H1 (cell line): Measurements from ENCODE around the gene TNNC1. TPM values are rescaled to one million over a fixed set of nuclear protein-coding genes. Genes with fewer than 3 reads are reported as not detected.

Experiments
- CTCF ChIA-PET: fragments of 300-600 bp; sonication (Branson Sonifier 250); formaldehyde crosslinking; loops from one replicate; lab custom pipeline; 2021; ENCODE audit not compliant: partially characterized antibody; lab: Charles Lee
- POLR2A ChIA-PET: fragments of 300-600 bp; sonication (Branson Sonifier 250); formaldehyde crosslinking; loops from one replicate; lab custom pipeline; 2021; ENCODE audit warnings: inconsistent platforms; ENCODE audit not compliant: partially characterized antibody; lab: Charles Lee
- DNase-seq, 2 experiments: peaks; one replicate each; pipeline versions ENCODE4 v3.0.0 to v3.0.0-alpha.2; 2010 to 2022; ENCODE audit warnings: low spot score in 2 of 2, low read depth in 1 of 2, mixed read lengths in 1 of 2
- FAIRE-seq: peaks from 2 replicates; lab custom pipeline; 2011; peaks lifted over from hg19 to GRCh38; lab: Jason Lieb, UNC
- H2AFZ ChIP-seq: 2 replicates; pipeline ENCODE4 v1.8.1; 2012; ENCODE audit warnings: low read length, inconsistent platforms
- H2AK5ac ChIP-seq: 2 replicates; pipeline ENCODE4 v1.6.1; 2013; ENCODE audit warnings: low read depth, low read length
- H2BK120ac ChIP-seq: replicated peaks from 2 replicates; pipeline ENCODE3; 2013; ENCODE audit warnings: low read depth, low read length, inconsistent platforms
- H2BK12ac ChIP-seq: 2 replicates; pipeline ENCODE4 v1.6.1; 2013; ENCODE audit warnings: low read depth, low read length
- H2BK15ac ChIP-seq: 2 replicates; pipeline ENCODE4 v1.6.1; 2013; ENCODE audit warnings: low read length
- H2BK20ac ChIP-seq: 2 replicates; pipeline ENCODE4 v1.6.1; 2013; ENCODE audit warnings: low read length
- H2BK5ac ChIP-seq: 2 replicates; pipeline ENCODE4 v1.6.1; 2013; ENCODE audit warnings: low read depth, low read length
- H3K14ac ChIP-seq: 2 replicates; pipeline ENCODE4 v1.6.1; 2013; ENCODE audit warnings: inconsistent platforms; ENCODE audit not compliant: insufficient read length
- H3K18ac ChIP-seq: 2 replicates; pipeline ENCODE4 v1.6.1; 2013; ENCODE audit warnings: low read length; ENCODE audit errors: extremely low read depth
- H3K23ac ChIP-seq: 2 replicates; pipeline ENCODE4 v1.6.1; 2013; ENCODE audit warnings: inconsistent platforms; ENCODE audit not compliant: insufficient read length
- H3K23me2 ChIP-seq: 2 replicates; pipeline ENCODE4 v1.6.1; 2013; ENCODE audit warnings: low read depth, low read length
- H3K27ac ChIP-seq: 2 replicates; pipeline ENCODE4 v1.6.1; 2011; ENCODE audit warnings: low read depth, low read length, inconsistent platforms
- H3K27me3 ChIP-seq, 4 experiments: replicated peaks in 1 of 4; 1 replicate in 1 of 4; 2 replicates in 3 of 4; pipeline versions ENCODE4 v1.6.1 to v1.8.1; 2011 to 2013; ENCODE audit warnings: low read length in 3 of 4, mild to moderate bottlenecking in 3 of 4, inconsistent platforms in 2 of 4, mixed read lengths in 2 of 4, moderate library complexity in 1 of 4; ENCODE audit not compliant: control insufficient read depth in 3 of 4, insufficient read depth in 3 of 4; ENCODE audit errors: extremely low read depth in 1 of 4
- H3K36me3 ChIP-seq, 4 experiments: 2 replicates each; pipeline versions ENCODE4 v1.6.1 to v1.8.1; 2011 to 2013; ENCODE audit warnings: mild to moderate bottlenecking in 4 of 4, low read length in 3 of 4, moderate library complexity in 2 of 4, control low read depth in 1 of 4, inconsistent platforms in 1 of 4; ENCODE audit not compliant: insufficient read depth in 4 of 4, control insufficient read depth in 2 of 4
- H3K4ac ChIP-seq: replicated peaks from 2 replicates; pipeline ENCODE3; 2013; ENCODE audit warnings: low read length, low read depth, mixed read lengths, inconsistent platforms; ENCODE audit not compliant: insufficient read length
- H3K4me1 ChIP-seq, 4 experiments: replicated peaks in 1 of 4; 1 replicate in 1 of 4; 2 replicates in 3 of 4; pipeline versions ENCODE4 v1.6.1 to v1.8.1; 2011 to 2013; ENCODE audit warnings: low read length in 3 of 4, inconsistent platforms in 2 of 4, mixed read lengths in 1 of 4; ENCODE audit not compliant: insufficient read depth in 4 of 4, control insufficient read depth in 3 of 4
- H3K4me2 ChIP-seq, 2 experiments: 2 replicates each; pipeline versions ENCODE4 v1.6.1 to v1.8.1; 2011 to 2013; ENCODE audit warnings: low read depth in 2 of 2, low read length in 2 of 2, control low read depth in 1 of 2, inconsistent platforms in 1 of 2, mild to moderate bottlenecking in 1 of 2; ENCODE audit not compliant: insufficient read depth in 1 of 2
- H3K4me3 ChIP-seq, 4 experiments: fragments of 200-600, 300-600 bp in 1 of 4; sonication (generic), shearing (Covaris generic), sonication (Bioruptor Twin) in 1 of 4; 2 replicates each; pipeline versions ENCODE4 v1.5.1 to v1.8.1; 2011 to 2016; ENCODE audit warnings: low read length in 4 of 4, low read depth in 3 of 4, control low read depth in 2 of 4, inconsistent platforms in 2 of 4, mild to moderate bottlenecking in 2 of 4, mixed read lengths in 1 of 4, moderate library complexity in 1 of 4; ENCODE audit not compliant: insufficient read depth in 2 of 4; ENCODE audit errors: extremely low read depth in 1 of 4
- H3K56ac ChIP-seq: replicated peaks from 2 replicates; pipeline ENCODE3; 2013; ENCODE audit warnings: low read depth, mild to moderate bottlenecking, mixed read lengths, low read length, inconsistent platforms; ENCODE audit not compliant: insufficient read length
- H3K79me1 ChIP-seq: 2 replicates; pipeline ENCODE4 v1.6.1; 2013; ENCODE audit warnings: low read depth, low read length, control low read depth
- H3K79me2 ChIP-seq, 2 experiments: 2 replicates each; pipeline versions ENCODE4 v1.6.1 to v1.8.1; 2012 to 2013; ENCODE audit warnings: low read length in 2 of 2, mild to moderate bottlenecking in 2 of 2, inconsistent platforms in 1 of 2; ENCODE audit not compliant: insufficient read depth in 2 of 2, control insufficient read depth in 1 of 2
- H3K9ac ChIP-seq, 4 experiments: replicated peaks in 1 of 4; 1 replicate in 1 of 4; 2 replicates in 3 of 4; pipeline versions ENCODE4 v1.6.1 to v1.8.1; 2011 to 2013; ENCODE audit warnings: low read depth in 3 of 4, low read length in 3 of 4, control low read depth in 2 of 4, mild to moderate bottlenecking in 2 of 4, moderate library complexity in 2 of 4, inconsistent platforms in 1 of 4; ENCODE audit errors: extremely low read depth in 1 of 4
- H3K9me3 ChIP-seq, 2 experiments: 2 replicates each; pipeline versions ENCODE4 v1.6.1 to v1.8.1; 2012 to 2013; ENCODE audit warnings: mild to moderate bottlenecking in 2 of 2, moderate library complexity in 2 of 2, control low read depth in 1 of 2, inconsistent platforms in 1 of 2, low read depth in 1 of 2, low read length in 1 of 2, mixed read lengths in 1 of 2; ENCODE audit not compliant: insufficient read depth in 2 of 2
- H4K20me1 ChIP-seq, 2 experiments: replicated peaks in 1 of 2; 2 replicates each; pipeline versions ENCODE3 to v1.8.1; 2011 to 2013; ENCODE audit warnings: inconsistent platforms in 2 of 2, low read length in 2 of 2, mild to moderate bottlenecking in 1 of 2; ENCODE audit not compliant: insufficient read depth in 2 of 2, control insufficient read depth in 1 of 2
- H4K5ac ChIP-seq: 2 replicates; pipeline ENCODE4 v1.6.1; 2013; ENCODE audit warnings: low read length, low read depth, mixed read lengths, inconsistent platforms; ENCODE audit not compliant: insufficient read length
- H4K8ac ChIP-seq: 2 replicates; pipeline ENCODE4 v1.8.0; 2013; ENCODE audit warnings: mild to moderate bottlenecking, moderate library complexity, low read length, inconsistent platforms; ENCODE audit not compliant: insufficient read depth; ENCODE audit errors: extremely low read depth
- H4K91ac ChIP-seq: replicated peaks from 2 replicates; pipeline ENCODE3; 2013; ENCODE audit warnings: low read length, mixed read lengths, inconsistent platforms; ENCODE audit not compliant: insufficient read length
- FOSL1 ChIP-seq: IDR thresholded peaks from 2 replicates; pipeline ENCODE4 v1.6.1; 2011; ENCODE audit warnings: mild to moderate bottlenecking, low read depth, low read length, moderate library complexity; ENCODE audit not compliant: insufficient read depth
- GABPA ChIP-seq: IDR thresholded peaks from 2 replicates; pipeline ENCODE4 v1.6.1; 2011; ENCODE audit warnings: mild to moderate bottlenecking, low read length, moderate library complexity, borderline replicate concordance; ENCODE audit not compliant: insufficient read depth
- HDAC2 ChIP-seq, 2 experiments: fragments of 300-600 bp in 1 of 2; sonication (generic) in 1 of 2; IDR thresholded peaks; 2 replicates each; pipeline ENCODE4 v1.6.1; 2011 to 2012; ENCODE audit warnings: low read depth in 2 of 2, low read length in 2 of 2, mild to moderate bottlenecking in 2 of 2, moderate library complexity in 2 of 2, borderline replicate concordance in 1 of 2, inconsistent platforms in 1 of 2
- NRF1 ChIP-seq: IDR thresholded peaks from 2 replicates; pipeline ENCODE4 v1.6.1; 2011; ENCODE audit warnings: mild to moderate bottlenecking, low read depth, low read length, improper control_type of control experiment
- ZNF274 ChIP-seq: IDR thresholded peaks from 2 replicates; pipeline ENCODE4 v1.7.0; 2012; ENCODE audit warnings: low read length, borderline replicate concordance; ENCODE audit errors: extremely low read depth
- WGBS, 2 experiments: shearing (Covaris generic) in 1 of 2; methylation state at CpG; one replicate each; pipeline versions ENCODE4 v1.1.6 to v1.1.7; 2013 to 2015; ENCODE audit warnings: low lambda C conversion rate in 2 of 2, mixed read lengths in 2 of 2, inconsistent platforms in 1 of 2, low coverage in 1 of 2, missing lambda C conversion rate in 1 of 2; ENCODE audit not compliant: insufficient replicate concordance in 2 of 2, insufficient coverage in 1 of 2, insufficient read length in 1 of 2; ENCODE audit errors: extremely low coverage in 1 of 2, missing lambda C conversion rate in 1 of 2; 5-methylcytosine and 5-hydroxymethylcytosine counted together
- polyA plus RNA-seq, 7 experiments: library from polyadenylated mRNA; depleted of rRNA in 3 of 7; stranded (reverse) in 5 of 7; unstranded in 2 of 7; fragments of >200 nt in 5 of 7; fragments of 200-250 nt in 2 of 7; gene quantifications; 1 replicate in 5 of 7; 2 replicates in 1 of 7; 4 replicates in 1 of 7; pipeline versions ENCODE4 v1.2.1 to v1.2.3, GENCODE V29; 2011 to 2013; ENCODE audit warnings: missing spikeins in 2 of 7, mixed read lengths in 2 of 7
- total RNA-seq: library from RNA; stranded (reverse); fragmentation: NEBNext Ultra II Directional; extraction: Animal tissue kit (Norgen Biotek cat#: 25700); gene quantifications from 2 replicates; pipeline ENCODE4 v1.2.1, GENCODE V29; 2021

The TNNC1 gene
- total and polyA plus RNA-seq, 2 of the 8 experiments (the other 6 are each of a cell fraction or from before 2014, with no cell fraction given) = 5.8 to 16.4 TPM

DNA sequence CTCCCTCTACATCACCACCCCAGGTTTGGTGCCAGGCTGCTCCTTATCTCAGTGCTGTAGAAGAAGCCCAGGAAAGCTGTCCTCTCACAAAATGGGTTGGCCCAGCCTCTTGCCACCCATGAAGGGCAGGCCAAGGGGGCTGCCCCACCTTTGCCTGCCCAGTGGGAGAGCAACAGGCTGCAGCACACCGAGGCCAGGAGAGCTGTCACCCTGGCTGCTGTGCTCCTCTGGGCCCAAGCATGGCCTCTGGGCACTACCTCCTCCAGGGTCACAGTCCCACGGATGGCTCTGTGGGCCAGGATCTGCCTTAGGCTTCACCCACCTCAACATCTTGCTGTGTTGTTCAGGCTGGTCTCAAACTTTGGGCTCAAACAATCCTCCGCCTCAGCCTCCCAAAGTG is 34.9 kb upstream of the TNNC1 start:
- Histone ChIP-seq H2BK15ac (no peak overlapping the region), H3K23me2 (no peaks in the 10 kb centered on the region), H3K36me3 (peaks cover 21 to 64% (median 43%) of the 10 kb centered on the region in 4 experiments), H4K5ac (no peak overlapping the region), H3K4me2 (no peak overlapping the region), H2AFZ (no peak overlapping the region), H3K9ac (no peak overlapping the region), H4K8ac (no peak overlapping the region), H3K56ac (no peak overlapping the region), H3K4me1 (no peaks in the 10 kb centered on the region; a peak in 2 of 7 replicates), H2AK5ac (no peak overlapping the region), H2BK120ac (no peak overlapping the region), H4K91ac (no peak overlapping the region), H3K23ac (no peak overlapping the region), H2BK12ac (no peak overlapping the region), H3K4me3 (no peak overlapping the region), H3K27me3 (no peaks in the 10 kb centered on the region), H3K79me2 (no peaks in the 10 kb centered on the region), H3K27ac (no peak overlapping the region), H3K79me1 (no peaks in the 10 kb centered on the region; the same call in 1 of the 2 replicates), H3K4ac (no peak overlapping the region), H3K18ac (no peak overlapping the region), H4K20me1 (peaks cover 0 to 22% of the 10 kb centered on the region in 2 experiments), H3K9me3 (no peaks in the 10 kb centered on the region), H3K14ac (no peak overlapping the region), H2BK5ac (no peak overlapping the region), H2BK20ac (no peak overlapping the region)
- ChIA-PET POLR2A (interaction anchor here (1.3 to 1.6 kb wide), 3 partner anchors 9 to 28 kb away, joined by 3 to 5 read pairs (median 4); no protein-coding TSS in a partner anchor), CTCF (interaction anchor here (0.9 to 2.0 kb wide), 3 partner anchors 14 to 60 kb away, joined by 3 to 7 read pairs (median 4); no protein-coding TSS in a partner anchor)
- DNase-seq (no peak), FAIRE-seq (no peak)
- WGBS, 2 experiments = 93% methylated on average over 3 of the region's 3 CpGs; no CpG with 5 or more reads in 1 of the 2 experiments
- no peak for TF ChIP-seq NRF1
- TF ChIP-seq FOSL1 = no peak
- no peak for TF ChIP-seq ZNF274
- no peak for TF ChIP-seq GABPA
- TF ChIP-seq HDAC2 (IDR thresholded peaks at IDR 0.05; ENCODE audit: borderline replicate concordance in 1 of 2, low read depth in 2 of 2, low read length in 2 of 2) = no peak
